Measurements from ENCODE around the gene DEGS2. TPM values are rescaled to one million over a fixed set of nuclear protein-coding genes. Genes with fewer than 3 reads are reported as not detected.
"Not testable (repeated sequence)": the region's sequence is repeated elsewhere in the genome, so short reads cannot be mapped to it uniquely, and the experiment has no call there.

The DEGS2 gene
- total and polyA plus RNA-seq, 2 of the 13 experiments (the other 11 are each of a cell fraction or from before 2014, with no cell fraction given) = 0.09 TPM

- TF ChIP-seq, protein P1, sequence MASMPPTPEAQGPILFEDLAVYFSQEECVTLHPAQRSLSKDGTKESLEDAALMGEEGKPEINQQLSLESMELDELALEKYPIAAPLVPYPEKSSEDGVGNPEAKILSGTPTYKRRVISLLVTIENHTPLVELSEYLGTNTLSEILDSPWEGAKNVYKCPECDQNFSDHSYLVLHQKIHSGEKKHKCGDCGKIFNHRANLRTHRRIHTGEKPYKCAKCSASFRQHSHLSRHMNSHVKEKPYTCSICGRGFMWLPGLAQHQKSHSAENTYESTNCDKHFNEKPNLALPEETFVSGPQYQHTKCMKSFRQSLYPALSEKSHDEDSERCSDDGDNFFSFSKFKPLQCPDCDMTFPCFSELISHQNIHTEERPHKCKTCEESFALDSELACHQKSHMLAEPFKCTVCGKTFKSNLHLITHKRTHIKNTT (CRISPR knock-in tag; IDR thresholded peaks at IDR 0.05) = no peak
- no peak for TF ChIP-seq RFX3 (CRISPR knock-in tag; IDR thresholded peaks at IDR 0.05)
- peak; percentile 59 for TF ChIP-seq NCOR1 (IDR thresholded peaks at IDR 0.05; ENCODE audit: borderline replicate concordance, low read length)
- no peak for TF ChIP-seq ZNF768 (CRISPR knock-in tag; IDR thresholded peaks at IDR 0.05)
These were observed 29.1 kb upstream of the DEGS2 start (continued) for GRCh38 chr14:100188392-100189030.

- intact Hi-C loops (cut with micrococcal nuclease; ENCODE audit: unreplicated experiment) (no loop called here), in situ Hi-C loops (cut with HindIII; ENCODE audit: extremely low pct_ligation_motif_present, low pct_unique_long_range_greater_than_20kb) (no loop called here)
- 71% methylated on average over 7 of the region's 12 CpGs for WGBS (ENCODE audit: low lambda C conversion rate)
- no peak overlapping the region for H3K4me2 ChIP-seq (ENCODE audit: low read depth, low read length)
- no TSS peak for BruUV-seq (replicated peaks)
- ChIA-PET CTCF (ENCODE audit: low intra/inter-chr PET ratio, low total read pairs) (no interaction called here), POLR2A (no interaction called here)
- H3K27ac ChIP-seq (ENCODE audit: extremely low read length, insufficient read depth, low read length) = no peak overlapping the region
- no peaks in the 10 kb centered on the region for H3K36me3 ChIP-seq (replicated peaks in 1 of 2; ENCODE audit: control insufficient read depth in 1 of 2, insufficient read depth in 2 of 2, low read length in 2 of 2)
- no peak for FAIRE-seq
- H3K79me2 ChIP-seq (ENCODE audit: insufficient read depth, low read length) = no peaks in the 10 kb centered on the region
- TF ChIP-seq ZEB1 (IDR thresholded peaks at IDR 0.05; ENCODE audit: insufficient replicate concordance, low read depth) (peak; percentile 35), ZNF317 (CRISPR knock-in tag; IDR thresholded peaks at IDR 0.05) (no peak)
- 0 out of 2 replicates have a peak, but pooled peaks cover 4% of the 10 kb centered on the region for H3K9me3 ChIP-seq (ENCODE audit: low read length)
- no peak overlapping the region for H3K4me3 ChIP-seq (replicated peaks in 1 of 3; ENCODE audit: insufficient read depth in 1 of 3, low read depth in 2 of 3, low read length in 3 of 3)
- no peaks in the 10 kb centered on the region for H3K27me3 ChIP-seq (ENCODE audit: control insufficient read depth in 1 of 2, insufficient read depth in 2 of 2, low read length in 2 of 2)
- no peak overlapping the region for H3K9ac ChIP-seq (ENCODE audit: insufficient read depth, low read depth, low read length)
- peak; percentile 56 for ATAC-seq
- no peak overlapping the region for H2AFZ ChIP-seq (ENCODE audit: low read length)
- H3K4me1 ChIP-seq (ENCODE audit: insufficient read depth, low read length) = peaks cover 33% of the 10 kb centered on the region
- DNase-seq (ENCODE audit: low spot score) = no peak
- no peaks in the 10 kb centered on the region for H4K20me1 ChIP-seq (ENCODE audit: insufficient read depth, low read length)
These were observed 27.9 kb upstream of the DEGS2 start for GRCh38 chr14:100187247-100187833.

DNA sequence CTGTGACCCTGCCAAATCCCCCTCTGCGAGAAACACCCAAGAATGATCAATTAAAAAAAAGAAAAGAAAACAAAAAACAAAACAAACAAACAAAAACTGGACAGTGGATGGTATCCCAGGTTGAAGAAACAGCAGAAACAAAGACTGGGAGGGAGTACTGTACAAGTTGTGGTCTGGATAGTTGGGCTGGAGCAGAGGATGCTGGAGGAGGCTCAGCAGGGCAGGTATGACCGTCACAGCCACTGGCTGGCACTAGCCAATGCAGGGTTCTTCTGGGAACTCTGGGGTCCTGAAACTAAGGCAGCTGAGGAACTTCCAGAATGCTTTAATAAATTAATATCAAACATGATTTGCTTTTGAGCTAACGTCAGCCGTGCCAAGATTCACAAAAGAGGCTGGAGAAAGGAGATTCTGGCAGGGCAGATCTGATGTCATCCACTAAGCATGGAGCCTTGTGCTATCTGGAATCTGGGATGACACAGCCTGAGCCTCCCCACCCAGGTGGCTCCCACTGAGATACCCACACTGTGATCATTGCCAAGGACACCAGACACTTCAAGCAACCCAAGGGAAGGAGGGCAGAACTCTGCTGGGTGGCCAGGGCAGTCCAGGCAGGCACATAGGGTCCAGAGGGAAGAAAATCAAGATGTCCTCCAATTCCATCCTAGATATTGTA, 22.6 kb upstream of the DEGS2 start:
- H3K4me3 ChIP-seq (replicated peaks in 1 of 3; ENCODE audit: insufficient read depth in 1 of 3, low read depth in 2 of 3, low read length in 3 of 3); intact Hi-C loops (cut with micrococcal nuclease; ENCODE audit: unreplicated experiment); in situ Hi-C loops (cut with HindIII; ENCODE audit: extremely low pct_ligation_motif_present, low pct_unique_long_range_greater_than_20kb); H3K9ac ChIP-seq (ENCODE audit: insufficient read depth, low read depth, low read length); H3K27me3 ChIP-seq (ENCODE audit: control insufficient read depth in 1 of 2, insufficient read depth in 2 of 2, low read length in 2 of 2); BruUV-seq (replicated peaks); H3K9me3 ChIP-seq (ENCODE audit: low read length); POLR2A ChIA-PET; H3K27ac ChIP-seq (ENCODE audit: extremely low read length, insufficient read depth, low read length); H3K4me2 ChIP-seq (ENCODE audit: low read depth, low read length); H4K20me1 ChIP-seq (ENCODE audit: insufficient read depth, low read length); DNase-seq (ENCODE audit: low spot score); H3K79me2 ChIP-seq (ENCODE audit: insufficient read depth, low read length); H3K36me3 ChIP-seq (replicated peaks in 1 of 2; ENCODE audit: control insufficient read depth in 1 of 2, insufficient read depth in 2 of 2, low read length in 2 of 2); H2AFZ ChIP-seq (ENCODE audit: low read length); CTCF ChIA-PET (ENCODE audit: low intra/inter-chr PET ratio, low total read pairs): not testable (repeated sequence)
- 50% methylated on average over 4 of the region's 4 CpGs for WGBS (ENCODE audit: low lambda C conversion rate)
- ATAC-seq = peak; percentile 51
- H3K4me1 ChIP-seq (ENCODE audit: insufficient read depth, low read length) = peaks cover 20% of the 10 kb centered on the region
- peak; percentile 49 for FAIRE-seq

DNA sequence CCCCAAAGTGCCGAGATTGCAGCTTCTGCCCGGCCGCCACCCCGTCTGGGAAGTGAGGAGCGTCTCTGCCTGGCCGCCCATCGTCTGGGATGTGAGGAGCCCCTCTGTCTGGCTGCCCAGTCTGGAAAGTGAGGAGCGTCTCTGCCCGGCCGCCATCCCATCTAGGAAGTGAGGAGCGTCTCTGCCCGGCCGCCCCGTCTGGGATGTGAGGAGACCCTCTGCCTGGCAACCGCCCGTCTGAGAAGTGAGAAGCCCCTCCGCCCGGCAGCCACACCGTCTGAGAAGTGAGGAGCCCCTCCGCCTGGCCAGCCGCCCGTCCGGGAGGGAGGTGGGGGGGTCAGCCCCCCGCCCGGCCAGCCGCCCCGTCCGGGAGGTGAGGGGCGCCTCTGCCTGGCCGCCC, 21.2 kb upstream of the DEGS2 start:
- H3K4me1 ChIP-seq (ENCODE audit: insufficient read depth, low read length) = peaks cover 33% of the 10 kb centered on the region
- H3K9me3 ChIP-seq (ENCODE audit: low read length); ATAC-seq; CTCF ChIA-PET (ENCODE audit: low intra/inter-chr PET ratio, low total read pairs); H3K9ac ChIP-seq (ENCODE audit: insufficient read depth, low read depth, low read length); in situ Hi-C loops (cut with HindIII; ENCODE audit: extremely low pct_ligation_motif_present, low pct_unique_long_range_greater_than_20kb); H3K4me2 ChIP-seq (ENCODE audit: low read depth, low read length); intact Hi-C loops (cut with micrococcal nuclease; ENCODE audit: unreplicated experiment); FAIRE-seq; DNase-seq (ENCODE audit: low spot score); H3K27ac ChIP-seq (ENCODE audit: extremely low read length, insufficient read depth, low read length); H3K36me3 ChIP-seq (replicated peaks in 1 of 2; ENCODE audit: control insufficient read depth in 1 of 2, insufficient read depth in 2 of 2, low read length in 2 of 2); H2AFZ ChIP-seq (ENCODE audit: low read length); H3K4me3 ChIP-seq (replicated peaks in 1 of 3; ENCODE audit: insufficient read depth in 1 of 3, low read depth in 2 of 3, low read length in 3 of 3); H3K79me2 ChIP-seq (ENCODE audit: insufficient read depth, low read length); BruUV-seq (replicated peaks); POLR2A ChIA-PET; H3K27me3 ChIP-seq (ENCODE audit: control insufficient read depth in 1 of 2, insufficient read depth in 2 of 2, low read length in 2 of 2); H4K20me1 ChIP-seq (ENCODE audit: insufficient read depth, low read length): not testable (repeated sequence)
- WGBS (ENCODE audit: low lambda C conversion rate) = no CpG with 5 or more reads among the region's 30 CpGs

All from HepG2 (cell line).